ENCODE data around the gene RABGEF1.

- TF ChIP-seq, protein P1, sequence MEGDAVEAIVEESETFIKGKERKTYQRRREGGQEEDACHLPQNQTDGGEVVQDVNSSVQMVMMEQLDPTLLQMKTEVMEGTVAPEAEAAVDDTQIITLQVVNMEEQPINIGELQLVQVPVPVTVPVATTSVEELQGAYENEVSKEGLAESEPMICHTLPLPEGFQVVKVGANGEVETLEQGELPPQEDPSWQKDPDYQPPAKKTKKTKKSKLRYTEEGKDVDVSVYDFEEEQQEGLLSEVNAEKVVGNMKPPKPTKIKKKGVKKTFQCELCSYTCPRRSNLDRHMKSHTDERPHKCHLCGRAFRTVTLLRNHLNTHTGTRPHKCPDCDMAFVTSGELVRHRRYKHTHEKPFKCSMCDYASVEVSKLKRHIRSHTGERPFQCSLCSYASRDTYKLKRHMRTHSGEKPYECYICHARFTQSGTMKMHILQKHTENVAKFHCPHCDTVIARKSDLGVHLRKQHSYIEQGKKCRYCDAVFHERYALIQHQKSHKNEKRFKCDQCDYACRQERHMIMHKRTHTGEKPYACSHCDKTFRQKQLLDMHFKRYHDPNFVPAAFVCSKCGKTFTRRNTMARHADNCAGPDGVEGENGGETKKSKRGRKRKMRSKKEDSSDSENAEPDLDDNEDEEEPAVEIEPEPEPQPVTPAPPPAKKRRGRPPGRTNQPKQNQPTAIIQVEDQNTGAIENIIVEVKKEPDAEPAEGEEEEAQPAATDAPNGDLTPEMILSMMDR (conservative IDR thresholded peaks at IDR 0.05 in 1 of 2, IDR thresholded peaks at IDR 0.05 in 1 of 2; ENCODE audit: extremely low read depth in 1 of 2, insufficient read depth in 1 of 2, low read depth in 1 of 2, low read length in 2 of 2) = no peak
- TF ChIP-seq EZH2 (IDR thresholded peaks at IDR 0.05; ENCODE audit: borderline replicate concordance, low read length) = no peak
Observed at GRCh38 chr7:66739953-66740301, 606 bp upstream of the RABGEF1 start.

All from mammary epithelial cell (primary cell).